HEK293 (cell line): ENCODE data around the gene FOXA2.

Experiments
- CTCF ChIA-PET: fragments of 350-600 bp; formaldehyde crosslinking; extraction: SDS; loops from one replicate; lab custom pipeline; 2021; ENCODE audit warnings: antibody characterized with exemption; lab: Yijun Ruan, JAX
- POLR2A ChIA-PET: fragments of 300-600 bp; formaldehyde crosslinking; extraction: SDS; loops from one replicate; lab custom pipeline; 2020; ENCODE audit warnings: antibody characterized with exemption, inconsistent platforms; lab: Yijun Ruan, JAX
- H3K27ac ChIP-seq: fragments of 200-500 bp; sonication (Bioruptor generic); 2 replicates; pipeline ENCODE4 v1.5.1; 2014; ENCODE audit warnings: low read depth, low read length, control low read depth, inconsistent platforms; ENCODE audit errors: extremely low read depth
- H3K36me3 ChIP-seq, 2 experiments: fragments of 200-500 bp in 1 of 2; sonication (Bioruptor generic) in 1 of 2; 1 replicate in 1 of 2; 2 replicates in 1 of 2; pipeline ENCODE4 v1.5.1; 2014 to 2017; ENCODE audit warnings: inconsistent platforms in 2 of 2, low read length in 2 of 2; ENCODE audit not compliant: control insufficient read depth in 2 of 2, insufficient read depth in 1 of 2
- H3K4me1 ChIP-seq: fragments of 200-500 bp; sonication (Bioruptor generic); 2 replicates; pipeline ENCODE4 v1.5.1; 2014; ENCODE audit warnings: mild to moderate bottlenecking, low read length, inconsistent platforms; ENCODE audit not compliant: control insufficient read depth, insufficient read depth
- H3K4me3 ChIP-seq: 2 replicates; pipeline ENCODE4 v1.5.1; 2011; ENCODE audit warnings: low read depth, mild to moderate bottlenecking, control low read depth, low read length, moderate library complexity
- H3K9me3 ChIP-seq: fragments of 200-500 bp; sonication (Bioruptor generic); 2 replicates; pipeline ENCODE4 v1.5.1; 2014; ENCODE audit warnings: low read depth, low read length, inconsistent platforms; ENCODE audit not compliant: control insufficient read depth, insufficient read depth
- BCL11A ChIP-seq: fragments of 450-650 bp; formaldehyde crosslinking; IDR thresholded peaks from 2 replicates; pipeline ENCODE4 v1.5.1; 2016; ENCODE audit warnings: low read depth, missing biosample characterization, missing genetic modification characterization
- ELK4 ChIP-seq: IDR thresholded peaks from 2 replicates; pipeline ENCODE4 v1.6.1; 2011; ENCODE audit warnings: mild to moderate bottlenecking, low read depth, low read length, borderline replicate concordance
- GFI1B ChIP-seq: fragments of 450-650 bp; formaldehyde crosslinking; IDR thresholded peaks from 2 replicates; pipeline ENCODE4 v1.5.1; 2016; ENCODE audit warnings: missing biosample characterization, missing genetic modification characterization
- GLI2 ChIP-seq: fragments of 450-650 bp; formaldehyde crosslinking; IDR thresholded peaks from 2 replicates; pipeline ENCODE4; 2017; ENCODE audit warnings: missing biosample characterization, missing genetic modification characterization, low read depth, borderline replicate concordance
- HOXA7 ChIP-seq: sonication (generic); formaldehyde crosslinking; IDR thresholded peaks from 2 replicates; pipeline ENCODE4 v1.8.1; 2022; ENCODE audit warnings: missing genetic modification reagents, borderline replicate concordance
- KLF16 ChIP-seq: fragments of 450-650 bp; formaldehyde crosslinking; IDR thresholded peaks from 2 replicates; pipeline ENCODE4 v1.5.1; 2017; ENCODE audit warnings: missing biosample characterization, missing genetic modification characterization
- KLF9 ChIP-seq: fragments of 450-650 bp; formaldehyde crosslinking; IDR thresholded peaks from 2 replicates; pipeline ENCODE4 v1.5.1; 2016; ENCODE audit warnings: missing biosample characterization, missing genetic modification characterization, low read depth
- MYNN ChIP-seq: fragments of 450-650 bp; formaldehyde crosslinking; IDR thresholded peaks from 2 replicates; pipeline ENCODE4 v1.5.1; 2016; ENCODE audit warnings: missing biosample characterization, missing genetic modification characterization, borderline replicate concordance
- PRDM1 ChIP-seq: fragments of 450-650 bp; formaldehyde crosslinking; IDR thresholded peaks from 2 replicates; pipeline ENCODE4; 2016; ENCODE audit warnings: missing biosample characterization, missing genetic modification characterization
- SCRT2 ChIP-seq: fragments of 450-650 bp; formaldehyde crosslinking; IDR thresholded peaks from 2 replicates; pipeline ENCODE4 v1.5.1; 2016; ENCODE audit warnings: missing biosample characterization, missing genetic modification characterization
- SP2 ChIP-seq: fragments of 450-650 bp; formaldehyde crosslinking; IDR thresholded peaks from 2 replicates; pipeline ENCODE4 v1.5.1; 2016; ENCODE audit warnings: missing biosample characterization, missing genetic modification characterization
- SP7 ChIP-seq: fragments of 450-650 bp; formaldehyde crosslinking; IDR thresholded peaks from 2 replicates; pipeline ENCODE4 v1.5.1; 2016; ENCODE audit warnings: missing biosample characterization, missing genetic modification characterization
- ZBTB10 ChIP-seq: fragments of 450-650 bp; formaldehyde crosslinking; IDR thresholded peaks from 2 replicates; pipeline ENCODE4 v1.5.1; 2016; ENCODE audit warnings: missing biosample characterization, missing genetic modification characterization
- ZBTB8A ChIP-seq: fragments of 450-650 bp; formaldehyde crosslinking; IDR thresholded peaks from 2 replicates; pipeline ENCODE4 v1.5.1; 2016; ENCODE audit warnings: missing biosample characterization, missing genetic modification characterization
- ZNF112 ChIP-seq: fragments of 450-650 bp; formaldehyde crosslinking; IDR thresholded peaks from 2 replicates; pipeline ENCODE4 v1.5.0; 2017; ENCODE audit warnings: missing biosample characterization, missing genetic modification characterization
- ZNF121 ChIP-seq: fragments of 450-650 bp; formaldehyde crosslinking; IDR thresholded peaks from 2 replicates; pipeline ENCODE4 v1.5.1; 2016; ENCODE audit warnings: missing biosample characterization, missing genetic modification characterization
- ZNF132 ChIP-seq: fragments of 450-650 bp; formaldehyde crosslinking; IDR thresholded peaks from 2 replicates; pipeline ENCODE4 v1.5.1; 2017; ENCODE audit warnings: missing biosample characterization, missing genetic modification characterization, borderline replicate concordance
- ZNF223 ChIP-seq: fragments of 450-650 bp; formaldehyde crosslinking; IDR thresholded peaks from 2 replicates; pipeline ENCODE4 v1.5.1; 2016; ENCODE audit warnings: missing biosample characterization, missing genetic modification characterization
- ZNF23 ChIP-seq: fragments of 450-650 bp; formaldehyde crosslinking; IDR thresholded peaks from 2 replicates; pipeline ENCODE4 v1.5.1; 2016; ENCODE audit warnings: missing biosample characterization, missing genetic modification characterization, borderline replicate concordance
- ZNF274 ChIP-seq, 2 experiments: fragments of 200-500 bp in 1 of 2; fragments of 450-650 bp in 1 of 2; sonication (Bioruptor generic) in 1 of 2; formaldehyde crosslinking in 1 of 2; IDR thresholded peaks; 2 replicates each; pipeline versions ENCODE4 v1.5.1 to v1.6.1; 2014 to 2016; ENCODE audit warnings: borderline replicate concordance in 1 of 2, inconsistent platforms in 1 of 2, low read length in 1 of 2, missing biosample characterization in 1 of 2, missing genetic modification characterization in 1 of 2
- ZNF292 ChIP-seq: fragments of 450-650 bp; formaldehyde crosslinking; IDR thresholded peaks from 2 replicates; pipeline ENCODE4 v1.5.1; 2016; ENCODE audit warnings: low read depth, missing biosample characterization, missing genetic modification characterization, borderline replicate concordance
- ZNF311 ChIP-seq: fragments of 450-650 bp; formaldehyde crosslinking; IDR thresholded peaks from 2 replicates; pipeline ENCODE4 v1.5.1; 2017; ENCODE audit warnings: missing biosample characterization, missing genetic modification characterization, borderline replicate concordance
- ZNF350 ChIP-seq: fragments of 450-650 bp; formaldehyde crosslinking; IDR thresholded peaks from 2 replicates; pipeline ENCODE4 v1.5.0; 2017; ENCODE audit warnings: missing biosample characterization, mild to moderate bottlenecking, missing genetic modification characterization
- ZNF404 ChIP-seq: fragments of 450-650 bp; formaldehyde crosslinking; IDR thresholded peaks from 2 replicates; pipeline ENCODE4 v1.5.1; 2017; ENCODE audit warnings: missing biosample characterization, missing genetic modification characterization
- ZNF426 ChIP-seq: fragments of 450-650 bp; formaldehyde crosslinking; IDR thresholded peaks from 2 replicates; pipeline ENCODE4 v1.5.1; 2017; ENCODE audit warnings: missing biosample characterization, missing genetic modification characterization, mild to moderate bottlenecking, inconsistent platforms, moderate library complexity
- ZNF473 ChIP-seq: fragments of 450-650 bp; formaldehyde crosslinking; IDR thresholded peaks from 2 replicates; pipeline ENCODE4 v1.5.1; 2017; ENCODE audit warnings: missing biosample characterization, missing genetic modification characterization
- ZNF530 ChIP-seq: fragments of 450-650 bp; formaldehyde crosslinking; IDR thresholded peaks from 2 replicates; pipeline ENCODE4 v1.5.1; 2016; ENCODE audit warnings: low read depth, missing biosample characterization, missing genetic modification characterization
- ZNF549 ChIP-seq: fragments of 450-650 bp; IDR thresholded peaks from 2 replicates; pipeline ENCODE4 v1.5.1; 2018; ENCODE audit warnings: missing biosample characterization, missing genetic modification characterization, mild to moderate bottlenecking, inconsistent platforms, moderate library complexity
- ZNF558 ChIP-seq: fragments of 450-650 bp; formaldehyde crosslinking; IDR thresholded peaks from 2 replicates; pipeline ENCODE4 v1.5.1; 2016; ENCODE audit warnings: missing biosample characterization, missing genetic modification characterization
- ZNF560 ChIP-seq: fragments of 450-650 bp; formaldehyde crosslinking; IDR thresholded peaks from 2 replicates; pipeline ENCODE4 v1.5.1; 2017; ENCODE audit warnings: missing biosample characterization, missing genetic modification characterization, borderline replicate concordance
- ZNF654 ChIP-seq: fragments of 450-650 bp; formaldehyde crosslinking; IDR thresholded peaks from 2 replicates; pipeline ENCODE4 v1.5.1; 2016; ENCODE audit warnings: low read depth, missing biosample characterization, missing genetic modification characterization
- ZNF660 ChIP-seq: fragments of 450-650 bp; IDR thresholded peaks from 2 replicates; pipeline ENCODE4 v1.5.1; 2018; ENCODE audit warnings: missing biosample characterization, mild to moderate bottlenecking, missing genetic modification characterization
- ZNF677 ChIP-seq: fragments of 450-650 bp; IDR thresholded peaks from 2 replicates; pipeline ENCODE4 v1.5.0; 2018; ENCODE audit warnings: missing biosample characterization, mild to moderate bottlenecking, missing genetic modification characterization, moderate library complexity
- ZNF830 ChIP-seq: fragments of 450-650 bp; IDR thresholded peaks from 2 replicates; pipeline ENCODE4 v1.5.0; 2018; ENCODE audit warnings: missing biosample characterization, missing genetic modification characterization, low read depth, mild to moderate bottlenecking, moderate library complexity

Gene FOXA2

DNA sequence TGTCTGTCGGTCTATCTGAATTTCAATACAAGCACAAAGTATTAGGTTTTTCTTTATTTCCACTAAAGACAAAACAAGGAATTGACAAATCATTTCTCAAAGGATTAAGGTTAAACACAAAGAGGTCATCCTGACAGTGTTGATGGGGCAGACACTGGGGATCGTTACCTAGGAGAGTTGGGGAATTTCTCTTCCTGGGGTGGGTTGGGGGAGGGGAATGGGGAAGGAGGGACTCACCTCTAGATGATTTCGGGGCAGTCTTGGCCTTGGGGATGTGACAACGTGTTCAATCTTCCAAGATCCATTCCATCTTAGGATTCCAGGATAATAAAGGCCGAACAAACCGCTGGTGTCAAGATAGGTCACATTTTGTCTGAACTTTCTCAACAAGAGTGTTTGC lies 35.4 kb upstream of the FOXA2 start:
- H3K4me1 ChIP-seq: no peaks in the 10 kb centered on the region
- no peak overlapping the region for H3K4me3 ChIP-seq
- POLR2A ChIA-PET: no interaction called here

GRCh38 chr20:22619272-22619671 lies 34.9 kb upstream of the FOXA2 start:
- no peak overlapping the region for H3K27ac ChIP-seq
- CTCF ChIA-PET: interaction anchor here (0.7 to 1.0 kb wide), 3 partner anchors 26 to 1050 kb away, joined by 3 to 4 read pairs (median 3); no protein-coding TSS in a partner anchor

More for the DNA sequence above, 35.4 kb upstream of the FOXA2 start:
- TF ChIP-seq GFI1B (tag by site-specific recombination) (no peak), KLF16 (no peak), ZBTB10 (tag by site-specific recombination) (no peak), ZNF660 (tag by site-specific recombination) (no peak), ELK4 (no peak), ZNF121 (tag by site-specific recombination) (no peak), ZNF473 (tag by site-specific recombination) (no peak), HOXA7 (CRISPR knock-in tag) (no peak), ZNF530 (tag by site-specific recombination) (no peak), ZNF132 (tag by site-specific recombination) (no peak), ZNF549 (no peak), MYNN (tag by site-specific recombination) (no peak)
- Histone ChIP-seq H3K9me3 (no peaks in the 10 kb centered on the region), H3K27ac (no peak overlapping the region), H3K36me3 (no peaks in the 10 kb centered on the region)
- CTCF ChIA-PET: interaction anchor here (0.9 to 1.2 kb wide), 4 partner anchors 10 to 615 kb away, joined by 3 to 5 read pairs (median 4); no protein-coding TSS in a partner anchor

GRCh38 chr20:22617160-22617559 lies 32.8 kb upstream of the FOXA2 start:
- POLR2A ChIA-PET: no interaction called here
- Histone ChIP-seq H3K9me3 (no peaks in the 10 kb centered on the region), H3K4me3 (no peak overlapping the region), H3K36me3 (no peaks in the 10 kb centered on the region), H3K27ac (no peak overlapping the region)
- TF ChIP-seq ZNF23 (tag by site-specific recombination) (no peak), SCRT2 (no peak), ZNF223 (tag by site-specific recombination) (no peak), ZNF558 (tag by site-specific recombination) (no peak), ZNF473 (tag by site-specific recombination) (no peak), GLI2 (tag by site-specific recombination) (no peak), SP7 (tag by site-specific recombination) (no peak), ZNF654 (tag by site-specific recombination) (no peak), KLF9 (tag by site-specific recombination) (no peak), ZNF311 (no peak), ZNF132 (tag by site-specific recombination) (no peak), ZNF677 (tag by site-specific recombination) (no peak)
- TF ChIP-seq, all 188 proteins: peak for 0
- no peaks in the 10 kb centered on the region for H3K4me1 ChIP-seq
- CTCF ChIA-PET: interaction anchor here (0.6 to 1.2 kb wide), 3 partner anchors 17 to 75 kb away, joined by 3 to 4 read pairs (median 3); no protein-coding TSS in a partner anchor

More at GRCh38 chr20:22619272-22619671, 34.9 kb upstream of the FOXA2 start:
- Histone ChIP-seq H3K36me3 (no peaks in the 10 kb centered on the region), H3K4me3 (no peak overlapping the region), H3K9me3 (no peaks in the 10 kb centered on the region), H3K4me1 (no peaks in the 10 kb centered on the region)
- no peak for TF ChIP-seq ZNF350 (tag by site-specific recombination)
- no peak for TF ChIP-seq BCL11A (tag by site-specific recombination)
- no peak for TF ChIP-seq PRDM1 (tag by site-specific recombination)
- no peak for TF ChIP-seq ZNF830
- no peak for TF ChIP-seq ZNF473 (tag by site-specific recombination)
- TF ChIP-seq ZNF292 (tag by site-specific recombination): no peak
- no peak for TF ChIP-seq ZNF426 (tag by site-specific recombination)
- TF ChIP-seq ZNF404 (tag by site-specific recombination): no peak
- TF ChIP-seq SP2 (tag by site-specific recombination): no peak
- no peak for TF ChIP-seq ZNF549
- TF ChIP-seq ZBTB8A (tag by site-specific recombination): no peak
- TF ChIP-seq ZNF311: no peak
- no peak for TF ChIP-seq ZNF274 (IDR thresholded peaks at IDR 0.05; ENCODE audit: low read length)
- TF ChIP-seq ZNF274 (tag by site-specific recombination; IDR thresholded peaks at IDR 0.05; ENCODE audit: borderline replicate concordance): no peak
- TF ChIP-seq ZNF560: no peak
- TF ChIP-seq ZNF112 (tag by site-specific recombination): no peak
- POLR2A ChIA-PET: no interaction called here
